Right atrium auricular region (tissue), 2 donors: ENCODE data around the gene STARD13. TPM values are rescaled to one million over a fixed set of nuclear protein-coding genes. Genes with fewer than 3 reads are reported as not detected.

Experiments used
- DNase-seq: peaks from one replicate; pipeline ENCODE4 v3.0.0-alpha.2; 2019; ENCODE audit warnings: low spot score
- H3K27ac ChIP-seq, 2 donors: fragments of 200-600 bp; sonication (generic); 1 replicate in 1 of 2; 2 replicates in 1 of 2; pipeline ENCODE4 v1.5.1; 2016 to 2019
- H3K27me3 ChIP-seq, 2 donors: fragments of 200-600 bp; sonication (generic); one replicate each; pipeline versions ENCODE4 v1.5.1 to v1.6.0; 2017 to 2019
- H3K36me3 ChIP-seq: fragments of 200-600 bp; sonication (generic); one replicate; pipeline ENCODE4 v1.5.1; 2016
- H3K4me1 ChIP-seq, 2 donors: fragments of 200-600 bp; sonication (generic); one replicate each; pipeline versions ENCODE4 v1.5.1 to v1.6.0; 2017 to 2019
- H3K4me3 ChIP-seq, 2 donors: fragments of 200-600 bp; sonication (generic); 1 replicate in 1 of 2; 2 replicates in 1 of 2; pipeline ENCODE4 v1.5.1; 2017 to 2019; ENCODE audit warnings: mild to moderate bottlenecking in 1 of 2, moderate library complexity in 1 of 2
- H3K9me3 ChIP-seq, 2 donors: fragments of 200-600 bp; sonication (generic); one replicate each; pipeline ENCODE4 v1.5.1; 2019
- CTCF ChIP-seq, 2 donors: fragments of 200-600 bp; sonication (generic); IDR thresholded peaks; one replicate each; pipeline ENCODE4 v1.5.1; 2019; ENCODE audit warnings: antibody characterized with exemption in 2 of 2
- total RNA-seq, 2 donors: library from RNA; depleted of rRNA; stranded (reverse); fragments of >200 nt; gene quantifications; one replicate each; pipeline ENCODE4 v1.1.0, GENCODE V29; 2016

The STARD13 gene
- total RNA-seq, 2 donors from 2014 or later: 21.6 to 23.3 TPM

GRCh38 chr13:33057019-33057780, 228.4 kb downstream of the STARD13 start:
- Histone ChIP-seq H3K4me3 (no peak overlapping the region), H3K36me3 (no peaks in the 10 kb centered on the region), H3K9me3 (no peaks in the 10 kb centered on the region), H3K4me1 (peaks cover 0 to 12% of the 10 kb centered on the region in 2 donors), H3K27me3 (no peaks in the 10 kb centered on the region), H3K27ac (peak overlapping the region; percentile 13 to 24)
- TF ChIP-seq CTCF (IDR thresholded peaks at IDR 0.05): peak in 1 of 2 donors; percentile 54
- no peak for DNase-seq

- peaks cover 0 to 12% of the 10 kb centered on the region in 2 donors for H3K4me1 ChIP-seq
- peak overlapping the region; percentile 17 to 31 for H3K27ac ChIP-seq
- no peaks in the 10 kb centered on the region for H3K36me3 ChIP-seq
- DNase-seq: no peak
- H3K4me3 ChIP-seq: no peak overlapping the region
- TF ChIP-seq CTCF (IDR thresholded peaks at IDR 0.05): no peak
- no peaks in the 10 kb centered on the region for H3K27me3 ChIP-seq
- H3K9me3 ChIP-seq: no peaks in the 10 kb centered on the region
These were observed 232.0 kb downstream of the STARD13 start for GRCh38 chr13:33053397-33054066.
